Neural progenitor cell (in vitro differentiated cells): ENCODE measurements around the gene UNC13C. TPM values are rescaled to one million over a fixed set of nuclear protein-coding genes. Genes with fewer than 3 reads are reported as not detected.

Source experiments
- DNase-seq: peaks from one replicate; pipeline ENCODE4 v3.0.0-alpha.2; 2016; ENCODE audit warnings: low spot score
- H2AFZ ChIP-seq: fragments of 200-600 bp; sonication (generic); replicated peaks from 2 replicates; pipeline ENCODE4 v1.6.1; 2016; ENCODE audit warnings: antibody characterized with exemption
- H3F3A ChIP-seq: fragments of 200-600 bp; sonication (generic); 2 replicates; pipeline ENCODE4 v1.6.1; 2016; ENCODE audit warnings: antibody characterized with exemption, low read depth
- H3K27ac ChIP-seq: fragments of 200-600 bp; sonication (generic); 2 replicates; pipeline ENCODE4 v1.5.1; 2016; ENCODE audit warnings: mild to moderate bottlenecking
- H3K27me3 ChIP-seq: fragments of 200-600 bp; sonication (generic); 2 replicates; pipeline ENCODE4 v1.6.1; 2016; ENCODE audit warnings: mild to moderate bottlenecking, moderate library complexity
- H3K36me3 ChIP-seq: fragments of 200-600 bp; sonication (generic); 2 replicates; pipeline ENCODE4 v1.5.1; 2016
- H3K4me1 ChIP-seq: fragments of 200-600 bp; sonication (generic); 2 replicates; pipeline ENCODE4 v1.6.1; 2016; ENCODE audit warnings: mixed run types
- H3K4me2 ChIP-seq: fragments of 200-600 bp; sonication (generic); 2 replicates; pipeline ENCODE4 v1.6.1; 2016
- H3K4me3 ChIP-seq: fragments of 200-600 bp; sonication (generic); 2 replicates; pipeline ENCODE4 v1.5.1; 2016
- H3K79me2 ChIP-seq: fragments of 200-600 bp; sonication (generic); 2 replicates; pipeline ENCODE4 v1.6.1; 2016; ENCODE audit warnings: low read depth
- H3K9ac ChIP-seq: fragments of 200-600 bp; sonication (generic); 2 replicates; pipeline ENCODE4 v1.6.1; 2016
- H3K9me3 ChIP-seq: fragments of 200-600 bp; sonication (generic); 2 replicates; pipeline ENCODE4 v1.5.1; 2016; ENCODE audit warnings: low read depth
- H4K20me1 ChIP-seq: fragments of 200-600 bp; sonication (generic); 2 replicates; pipeline ENCODE4 v1.6.1; 2016; ENCODE audit warnings: low read depth
- H3K27ac Mint-ChIP-seq: 3 replicates; pipeline ENCODE4 v1.8.0; 2021; ENCODE audit warnings: mixed read lengths
- H3K27me3 Mint-ChIP-seq: 2 replicates; pipeline ENCODE4 v1.8.0; 2022; ENCODE audit warnings: low read depth, mild to moderate bottlenecking, inconsistent platforms, moderate library complexity, mixed read lengths; ENCODE audit not compliant: insufficient read depth
- H3K36me3 Mint-ChIP-seq: 3 replicates; pipeline ENCODE4 v1.8.0; 2021; ENCODE audit warnings: mixed read lengths
- H3K4me1 Mint-ChIP-seq: 3 replicates; pipeline ENCODE4 v1.8.0; 2021; ENCODE audit warnings: mixed read lengths
- H3K4me3 Mint-ChIP-seq: 3 replicates; pipeline ENCODE4 v1.8.0; 2021; ENCODE audit warnings: mild to moderate bottlenecking, moderate library complexity, mixed read lengths
- H3K9me3 Mint-ChIP-seq: 3 replicates; pipeline ENCODE4 v1.8.0; 2020; ENCODE audit warnings: mixed read lengths
- CTCF ChIP-seq: fragments of 200-600 bp; sonication (generic); IDR thresholded peaks from 2 replicates; pipeline ENCODE4 v1.5.1; 2017; ENCODE audit warnings: antibody characterized with exemption, mild to moderate bottlenecking
- EZH2 ChIP-seq: fragments of 200-600 bp; sonication (generic); IDR thresholded peaks from 2 replicates; pipeline ENCODE4 v1.6.1; 2017; ENCODE audit warnings: antibody characterized with exemption, mild to moderate bottlenecking, moderate library complexity
- EZH2phosphoT487 ChIP-seq: fragments of 200-600 bp; sonication (generic); IDR thresholded peaks from 2 replicates; pipeline ENCODE4 v1.6.1; 2017; ENCODE audit warnings: antibody characterized with exemption
- total RNA-seq: library from RNA; depleted of rRNA; stranded (reverse); fragments of >200 nt; gene quantifications from 2 replicates; pipeline ENCODE4 v1.2.3, GENCODE V29; 2015; ENCODE audit warnings: low replicate concordance

UNC13C gene
- total RNA-seq, 1 donor from 2014 or later, result not detected

- no peak overlapping the region for H2AFZ ChIP-seq
- no peaks in the 10 kb centered on the region for H3K36me3 ChIP-seq
- H3K9me3 ChIP-seq, result peaks cover 24% of the 10 kb centered on the region
- Mint-ChIP-seq H3K4me3 (no peak overlapping the region), H3K27me3 (no peaks in the 10 kb centered on the region), H3K4me1 (no peaks in the 10 kb centered on the region), H3K9me3 (no peaks in the 10 kb centered on the region), H3K36me3 (no peaks in the 10 kb centered on the region), H3K27ac (no peak overlapping the region)
- no peaks in the 10 kb centered on the region for H3K4me1 ChIP-seq
- H4K20me1 ChIP-seq, result no peaks in the 10 kb centered on the region
- H3K27ac ChIP-seq, result no peak overlapping the region
- no peaks in the 10 kb centered on the region for H3K27me3 ChIP-seq
- H3K9ac ChIP-seq, result no peak overlapping the region
- DNase-seq, result no peak
- TF ChIP-seq EZH2phosphoT487 (no peak), CTCF (no peak), EZH2 (no peak)
- no peaks in the 10 kb centered on the region for H3F3A ChIP-seq
- no peak overlapping the region for H3K4me3 ChIP-seq
- no peaks in the 10 kb centered on the region for H3K79me2 ChIP-seq
- H3K4me2 ChIP-seq, result no peak overlapping the region
Measured at GRCh38 chr15:54620916-54621315, 642.7 kb downstream of the UNC13C start.

- Histone ChIP-seq H3F3A (no peaks in the 10 kb centered on the region), H3K4me1 (no peaks in the 10 kb centered on the region), H2AFZ (no peak overlapping the region), H3K9ac (no peak overlapping the region), H3K27me3 (no peaks in the 10 kb centered on the region), H3K36me3 (no peaks in the 10 kb centered on the region), H4K20me1 (no peaks in the 10 kb centered on the region), H3K4me3 (no peak overlapping the region), H3K27ac (no peak overlapping the region), H3K4me2 (no peak overlapping the region), H3K9me3 (peaks cover 43% of the 10 kb centered on the region), H3K79me2 (no peaks in the 10 kb centered on the region)
- no peak overlapping the region for H3K4me3 Mint-ChIP-seq
- TF ChIP-seq CTCF, result no peak
- no peaks in the 10 kb centered on the region for H3K9me3 Mint-ChIP-seq
- H3K36me3 Mint-ChIP-seq, result no peaks in the 10 kb centered on the region
- DNase-seq, result no peak
- peaks cover 2% of the 10 kb centered on the region for H3K27me3 Mint-ChIP-seq
- peaks cover 6% of the 10 kb centered on the region for H3K4me1 Mint-ChIP-seq
- H3K27ac Mint-ChIP-seq, result no peak overlapping the region
Measured at GRCh38 chr15:54636147-54636546, 657.9 kb downstream of the UNC13C start.

GRCh38 chr15:54638666-54639065 lies 660.4 kb downstream of the UNC13C start:
- Histone ChIP-seq H3K79me2 (no peaks in the 10 kb centered on the region), H3K4me1 (no peaks in the 10 kb centered on the region), H2AFZ (no peak overlapping the region), H4K20me1 (no peaks in the 10 kb centered on the region), H3K4me3 (no peak overlapping the region), H3K9ac (no peak overlapping the region), H3K9me3 (peaks cover 55% of the 10 kb centered on the region), H3K27ac (no peak overlapping the region), H3K4me2 (no peak overlapping the region), H3K36me3 (no peaks in the 10 kb centered on the region), H3F3A (no peaks in the 10 kb centered on the region), H3K27me3 (no peaks in the 10 kb centered on the region)
- Mint-ChIP-seq H3K27ac (no peak overlapping the region), H3K36me3 (no peaks in the 10 kb centered on the region), H3K27me3 (peaks cover 2% of the 10 kb centered on the region), H3K4me1 (peaks cover 6% of the 10 kb centered on the region), H3K4me3 (no peak overlapping the region), H3K9me3 (no peaks in the 10 kb centered on the region)
- no peak for DNase-seq
- TF ChIP-seq EZH2, result no peak
- TF ChIP-seq EZH2phosphoT487, result no peak
- TF ChIP-seq CTCF, result no peak

- Mint-ChIP-seq H3K4me3 (no peak overlapping the region), H3K27ac (no peak overlapping the region), H3K27me3 (peaks cover 2% of the 10 kb centered on the region), H3K4me1 (peaks cover under 1% of the 10 kb centered on the region), H3K9me3 (no peaks in the 10 kb centered on the region), H3K36me3 (no peaks in the 10 kb centered on the region)
- Histone ChIP-seq H3K9me3 (peaks cover 43% of the 10 kb centered on the region), H3K27ac (no peak overlapping the region), H3K4me3 (no peak overlapping the region), H3K79me2 (no peaks in the 10 kb centered on the region), H3K27me3 (no peaks in the 10 kb centered on the region), H3K36me3 (no peaks in the 10 kb centered on the region), H2AFZ (no peak overlapping the region), H3K4me1 (no peaks in the 10 kb centered on the region), H3K4me2 (no peak overlapping the region), H3F3A (no peaks in the 10 kb centered on the region), H3K9ac (no peak overlapping the region), H4K20me1 (no peaks in the 10 kb centered on the region)
- DNase-seq, result no peak
- no peak for TF ChIP-seq CTCF
- no peak for TF ChIP-seq EZH2
- TF ChIP-seq EZH2phosphoT487, result no peak
Measured at GRCh38 chr15:54640873-54641272, 662.6 kb downstream of the UNC13C start.
